NCI-H460 (cell line): ENCODE results near the gene CABLES1. TPM values are rescaled to one million over a fixed set of nuclear protein-coding genes. Genes with fewer than 3 reads are reported as not detected.

Experiments used
- DNase-seq: peaks from one replicate; pipeline ENCODE4 v3.0.0-alpha.2; 2016; ENCODE audit warnings: low read depth; ENCODE audit errors: extremely low read depth
- total RNA-seq: library from RNA; depleted of rRNA; stranded (reverse); fragments of >200 nt; shearing (Covaris generic); gene quantifications from 2 replicates; pipeline ENCODE4 v1.2.3, GENCODE V29; 2014

Gene CABLES1
- total RNA-seq, 1 experiment from 2014 or later: 3.2 TPM

DNA sequence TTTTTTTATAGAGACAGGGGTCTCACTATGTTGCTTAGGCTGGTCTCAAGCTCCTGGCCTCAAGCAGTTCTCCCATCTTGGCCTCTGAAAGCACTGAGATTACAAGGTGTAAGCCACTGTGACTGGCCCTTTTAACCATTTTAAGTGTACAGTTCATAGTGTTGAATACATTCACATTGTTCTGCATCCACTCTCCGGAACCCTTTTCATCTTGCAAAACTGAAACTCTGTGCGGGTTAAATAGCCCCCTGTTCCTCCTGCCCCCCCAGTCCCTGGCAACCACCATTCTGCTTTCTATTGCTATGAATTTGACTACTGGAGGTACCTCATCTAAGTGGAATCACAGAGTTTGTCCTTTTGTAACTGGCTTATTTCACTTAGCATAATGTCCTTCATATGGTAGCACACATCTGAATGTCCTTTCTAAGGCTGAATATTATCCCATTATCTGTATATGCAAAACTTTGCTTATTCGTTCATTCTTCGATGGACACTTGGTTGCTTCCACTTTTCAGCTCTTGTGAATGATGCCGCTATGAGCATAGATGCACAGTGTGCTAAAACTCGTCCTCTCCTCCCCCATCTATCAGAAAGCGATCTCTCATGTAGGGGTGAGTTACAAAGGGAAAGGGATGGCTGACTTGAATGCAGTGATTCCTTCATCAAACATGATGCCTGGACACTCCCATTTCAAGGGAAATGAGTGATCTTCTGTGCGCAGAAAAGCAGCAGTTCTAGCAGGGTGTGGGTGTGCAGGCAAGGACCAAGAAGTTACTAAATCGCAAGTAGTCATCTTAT, 30.2 kb downstream of the CABLES1 start:
- no peak for DNase-seq

GRCh38 chr18:23166891-23167541, 31.7 kb downstream of the CABLES1 start:
- DNase-seq: no peak

- DNase-seq: no peak
These were observed 34.4 kb downstream of the CABLES1 start for GRCh38 chr18:23169673-23170044.

DNA sequence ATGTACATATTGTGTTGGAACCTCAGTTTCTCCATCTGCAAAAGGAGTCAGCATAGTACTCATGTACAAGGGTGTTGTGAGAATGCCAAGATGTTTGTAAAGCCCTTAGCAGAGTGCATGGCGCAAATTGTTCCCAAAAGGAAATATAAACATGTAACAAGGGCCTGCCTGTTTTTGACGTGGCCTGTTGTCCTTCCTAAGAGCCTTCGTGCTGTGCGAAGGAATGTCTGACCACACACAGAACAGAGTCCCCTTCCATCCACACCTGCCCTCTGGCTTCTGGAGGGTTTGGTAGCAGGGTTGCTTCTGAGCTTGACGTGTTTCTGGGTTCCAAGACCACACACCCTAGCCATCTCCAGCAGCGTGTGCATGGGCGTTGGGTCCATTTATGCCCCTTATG, 34.9 kb downstream of the CABLES1 start:
- no peak for DNase-seq

GRCh38 chr18:23171581-23172156, 36.4 kb downstream of the CABLES1 start:
- no peak for DNase-seq

DNA sequence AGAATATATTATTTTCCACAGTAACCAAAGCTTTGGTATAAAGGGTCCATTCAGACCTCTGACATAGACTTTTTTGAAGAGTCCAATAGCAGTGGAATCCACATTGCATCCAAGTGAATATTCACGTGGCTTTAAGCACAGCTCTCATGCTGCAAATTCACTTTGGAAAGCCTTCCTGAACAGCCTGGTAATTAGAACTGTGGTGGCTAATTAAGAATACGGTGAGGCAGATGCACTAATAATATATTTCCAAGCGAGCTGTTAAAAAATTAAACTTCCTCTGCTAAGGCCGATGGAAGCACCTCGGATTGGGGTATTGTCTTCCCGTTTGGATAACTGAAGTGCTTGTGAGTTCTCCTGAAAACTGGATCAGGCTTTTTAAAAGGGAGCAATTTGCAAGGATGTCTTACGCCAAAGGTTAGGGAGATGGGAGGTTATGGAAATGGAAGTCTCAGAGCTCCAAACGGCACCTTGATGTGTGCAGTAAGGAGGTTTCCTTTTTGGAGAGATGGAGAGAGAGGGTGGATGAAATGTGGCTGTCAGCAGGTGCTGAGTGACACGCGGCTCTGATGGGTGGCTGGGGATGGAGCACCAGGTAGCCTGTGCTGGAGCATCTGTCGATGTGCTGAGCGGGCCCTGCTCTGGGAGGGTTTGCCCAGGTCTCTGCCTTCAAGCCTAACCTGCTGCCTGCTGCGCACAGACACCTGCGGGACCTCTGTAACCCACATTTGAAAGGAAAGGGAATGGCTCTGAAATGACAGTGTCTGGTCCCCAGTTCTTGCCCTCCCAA, 37.5 kb downstream of the CABLES1 start:
- no peak for DNase-seq

GRCh38 chr18:23173912-23174311, 38.6 kb downstream of the CABLES1 start:
- no peak for DNase-seq

DNA sequence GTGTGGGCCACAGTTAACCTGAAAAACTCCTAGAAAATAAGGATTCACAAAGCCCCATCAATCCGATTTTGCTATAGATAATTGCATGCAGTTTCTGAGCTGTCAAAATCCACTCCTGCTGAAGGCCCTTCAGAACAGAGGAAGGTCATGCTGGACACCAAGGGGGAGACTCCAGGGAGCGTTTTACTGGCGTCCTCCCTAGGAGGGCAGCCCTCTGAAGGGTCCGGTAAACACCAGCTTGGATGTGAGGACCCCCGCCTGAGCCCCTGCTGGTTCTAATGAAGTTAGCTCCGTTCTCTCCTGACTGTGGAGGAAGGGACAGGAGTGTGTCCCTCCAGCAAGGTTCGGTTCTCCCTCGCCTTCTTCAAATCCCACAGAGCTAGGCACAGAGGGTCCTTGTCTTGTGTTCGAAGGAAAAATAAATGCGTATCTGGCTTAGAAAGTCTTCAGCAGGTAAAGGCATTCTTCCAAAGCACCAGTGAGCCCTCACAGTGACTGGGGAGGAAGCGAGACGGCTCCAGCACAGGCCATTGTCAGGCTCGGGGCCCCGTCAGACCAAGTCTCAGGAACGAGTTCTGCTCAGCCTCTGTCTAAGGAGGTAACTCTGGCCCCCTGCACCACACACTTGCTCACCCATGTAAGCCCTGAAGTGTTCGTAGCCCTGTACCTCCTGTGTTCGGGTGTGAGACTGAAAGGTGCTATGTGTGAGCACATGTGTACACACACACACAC, 41.6 kb downstream of the CABLES1 start:
- DNase-seq: no peak

DNA sequence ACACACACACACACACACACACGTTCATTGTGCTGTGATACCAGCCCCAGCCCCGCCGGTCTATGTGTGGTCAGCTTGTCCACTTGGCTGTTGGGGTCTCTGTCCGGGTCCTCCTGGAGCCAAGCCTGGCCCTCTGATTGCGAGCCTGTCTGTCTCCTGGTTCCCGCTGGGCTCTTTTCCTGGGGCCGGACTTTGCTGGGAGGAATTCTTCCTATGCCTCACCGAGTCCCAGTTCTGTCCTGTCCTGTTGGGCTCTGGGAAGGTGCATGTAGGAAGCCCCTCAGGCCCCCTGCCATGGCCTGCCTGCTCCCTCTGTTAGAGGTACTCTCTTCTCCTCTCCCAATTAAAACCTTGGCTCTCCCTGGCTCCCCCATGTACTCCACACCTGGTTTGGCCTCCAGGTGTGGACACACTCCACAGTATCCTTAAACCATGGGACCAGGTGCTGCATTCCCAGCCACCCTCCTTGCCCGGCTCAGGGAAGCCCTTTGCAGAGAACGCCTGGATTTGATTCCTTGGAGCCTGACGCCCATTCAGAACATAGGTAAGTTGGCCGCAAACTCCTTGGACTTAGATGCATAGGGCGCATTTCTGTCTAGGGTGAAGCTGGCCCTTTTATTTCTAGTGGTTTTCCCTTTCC, 42.3 kb downstream of the CABLES1 start:
- no peak for DNase-seq

DNA sequence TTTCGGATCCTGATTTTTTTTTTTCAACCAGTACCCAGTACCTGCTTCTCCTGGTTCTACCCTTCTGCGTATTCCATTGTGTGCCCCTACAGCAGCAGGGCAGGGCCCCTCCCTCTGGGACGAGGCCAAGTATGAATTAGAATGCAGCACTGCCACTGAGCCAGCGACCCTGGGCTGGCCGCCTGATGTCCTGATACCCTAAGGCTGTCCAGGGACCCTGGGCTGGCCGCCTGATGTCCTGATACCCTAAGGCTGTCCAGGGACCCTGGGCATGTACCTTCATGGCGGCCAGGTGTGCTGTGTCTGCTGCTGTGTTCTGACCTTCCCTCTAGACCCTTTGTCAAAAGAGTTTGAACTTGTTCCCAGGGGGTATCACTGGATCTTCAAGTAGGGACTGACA, 42.9 kb downstream of the CABLES1 start:
- DNase-seq: no peak

DNA sequence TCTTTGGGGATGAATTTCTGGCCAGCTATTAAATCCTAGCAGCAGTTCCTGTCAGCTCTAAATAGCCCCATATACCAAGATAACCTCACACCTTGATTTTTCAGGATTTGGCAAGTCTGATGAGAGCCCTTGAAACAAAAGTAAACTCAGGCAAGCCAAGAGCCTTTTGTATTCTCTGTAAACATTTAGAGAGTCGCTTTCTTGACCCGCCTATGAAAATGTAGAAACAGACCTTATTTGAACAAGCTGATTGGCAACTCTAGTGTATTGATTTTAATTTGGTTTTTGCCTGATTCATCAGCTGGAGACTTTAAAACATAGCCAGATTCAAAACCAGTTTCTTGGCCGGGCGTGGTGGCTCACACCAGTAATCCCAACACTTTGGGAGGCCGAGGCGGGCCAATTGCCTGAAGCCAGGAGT, 43.4 kb downstream of the CABLES1 start:
- DNase-seq: no peak

DNA sequence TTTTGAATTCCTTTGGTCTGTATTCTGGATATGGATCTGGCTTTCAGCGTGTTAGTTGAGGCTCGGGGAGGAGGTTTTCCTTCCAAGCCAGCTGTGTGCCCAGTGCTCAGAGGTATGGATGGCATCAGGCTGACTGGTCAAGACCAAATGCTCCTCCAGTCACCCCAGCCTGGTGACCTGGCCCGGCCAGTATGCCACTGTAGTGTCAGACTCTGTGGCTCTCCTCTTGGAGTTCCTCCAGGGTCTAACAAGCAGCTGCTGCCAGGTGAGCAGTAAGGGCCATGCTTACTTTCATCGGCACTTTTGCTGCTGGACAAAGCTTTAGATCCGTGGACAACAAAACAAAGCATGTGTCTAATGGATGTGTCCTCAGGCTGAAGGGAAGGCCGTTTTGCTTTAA, 44.1 kb downstream of the CABLES1 start:
- no peak for DNase-seq

DNA sequence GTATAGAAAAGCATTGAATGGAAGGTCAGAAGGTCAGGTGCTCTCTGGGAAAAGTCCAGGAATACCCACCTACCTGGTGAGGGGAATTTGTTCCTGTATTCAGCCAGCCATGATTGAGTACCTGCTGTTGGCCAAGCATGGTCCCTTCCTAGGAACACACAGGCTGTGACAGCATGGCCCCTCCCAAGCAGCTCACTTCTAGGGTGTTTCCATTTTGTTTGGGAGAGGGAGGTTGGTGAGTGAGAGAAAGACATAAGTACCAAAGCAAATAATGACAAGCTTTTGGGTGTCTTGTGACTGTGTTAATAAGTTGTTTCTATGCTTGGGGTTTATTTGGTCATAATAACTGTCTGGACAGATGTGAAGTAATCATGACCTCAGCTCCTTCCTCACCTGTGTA, 46.3 kb downstream of the CABLES1 start:
- DNase-seq: no peak

GRCh38 chr18:23182606-23183005, 47.3 kb downstream of the CABLES1 start:
- no peak for DNase-seq

- no peak for DNase-seq
These were observed 48.3 kb downstream of the CABLES1 start for GRCh38 chr18:23183411-23184150.

DNA sequence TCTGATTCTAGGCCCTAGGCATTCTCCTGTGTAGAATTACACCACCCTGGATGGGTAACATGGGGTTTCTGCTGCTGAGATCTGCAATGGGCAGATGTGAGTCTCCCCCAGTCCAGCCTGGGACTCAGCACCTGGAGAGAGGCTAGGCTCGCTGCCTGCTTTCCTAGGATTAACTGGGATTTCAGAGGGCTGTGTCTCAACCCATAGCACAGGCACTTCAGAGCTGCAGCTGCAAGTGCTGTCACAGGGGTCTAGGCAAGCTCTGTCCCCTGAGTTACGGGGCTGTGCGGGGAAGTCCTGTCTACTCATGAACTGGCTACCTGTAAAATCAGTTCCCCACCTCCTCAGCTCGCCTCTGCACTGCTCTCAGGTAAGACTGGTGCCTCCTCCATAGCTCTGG, 51.5 kb downstream of the CABLES1 start:
- no peak for DNase-seq

DNA sequence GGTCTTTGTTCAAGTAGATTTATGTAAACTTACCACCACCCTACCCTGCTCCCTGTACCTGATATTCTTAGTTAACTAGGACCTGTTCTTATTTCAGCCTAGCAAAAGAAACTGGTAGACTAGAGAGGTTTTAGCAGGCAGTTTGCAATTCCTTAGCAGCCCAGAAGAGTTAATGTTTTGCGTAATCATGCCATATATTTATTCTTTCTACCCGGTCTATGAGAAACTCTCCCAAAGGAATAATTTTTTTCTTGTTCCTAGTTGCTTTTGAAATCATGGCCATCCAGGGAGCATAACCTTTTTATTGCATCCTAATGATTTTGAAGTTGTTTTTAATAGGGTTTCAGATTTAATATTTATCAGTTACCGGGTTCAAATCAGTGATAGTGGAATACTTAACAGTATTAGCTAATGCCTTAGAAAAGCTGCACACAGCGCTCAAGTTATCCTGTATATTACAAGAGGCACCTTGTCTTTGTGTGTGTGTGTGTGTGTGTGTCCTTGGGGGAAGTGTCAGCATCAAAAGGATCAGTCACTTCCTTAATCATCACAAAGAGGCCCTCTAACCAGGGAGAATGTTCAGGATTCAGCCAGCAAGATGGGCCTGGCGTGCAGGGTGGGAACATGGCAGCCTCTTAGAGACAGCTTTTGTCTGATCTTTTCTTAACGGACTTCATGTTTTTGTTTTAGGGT, 52.9 kb downstream of the CABLES1 start:
- no peak for DNase-seq

- no peak for DNase-seq
These were observed 53.8 kb downstream of the CABLES1 start for GRCh38 chr18:23189099-23189498.
